Endothelial cell (in vitro differentiated cells): ENCODE results near the gene RAMP1. TPM values are rescaled to one million over a fixed set of nuclear protein-coding genes. Genes with fewer than 3 reads are reported as not detected.

Experiments used
- DNase-seq: peaks from one replicate; pipeline ENCODE4 v3.0.0; 2021; ENCODE audit warnings: low spot score
- H3K27ac Mint-ChIP-seq: one replicate; pipeline ENCODE4 v1.8.0; 2021; ENCODE audit warnings: mixed read lengths, inconsistent platforms; ENCODE audit not compliant: unreplicated experiment
- H3K27me3 Mint-ChIP-seq: one replicate; pipeline ENCODE4 v1.8.0; 2021; ENCODE audit warnings: mild to moderate bottlenecking, moderate library complexity, mixed read lengths, inconsistent platforms; ENCODE audit not compliant: unreplicated experiment
- H3K36me3 Mint-ChIP-seq: one replicate; pipeline ENCODE4 v1.8.0; 2021; ENCODE audit warnings: mild to moderate bottlenecking, low read depth, mixed read lengths, inconsistent platforms; ENCODE audit not compliant: unreplicated experiment
- H3K4me1 Mint-ChIP-seq: one replicate; pipeline ENCODE4 v1.8.0; 2021; ENCODE audit warnings: mild to moderate bottlenecking, mixed read lengths, inconsistent platforms; ENCODE audit not compliant: unreplicated experiment
- H3K4me3 Mint-ChIP-seq: one replicate; pipeline ENCODE4 v1.8.0; 2021; ENCODE audit warnings: mild to moderate bottlenecking, mixed read lengths, inconsistent platforms; ENCODE audit not compliant: unreplicated experiment
- H3K9me3 Mint-ChIP-seq: one replicate; pipeline ENCODE4 v1.8.0; 2021; ENCODE audit warnings: mixed read lengths, inconsistent platforms; ENCODE audit not compliant: unreplicated experiment
- total RNA-seq: library from RNA; stranded (reverse); fragmentation: NEBNext Ultra II Directional; extraction: Animal tissue kit (Norgen Biotek cat#: 25700); gene quantifications from one replicate; pipeline ENCODE4 v1.2.1, GENCODE V29; 2021; ENCODE audit not compliant: unreplicated experiment
- TF ChIP-seq, protein P1 (sequence below): fragments of 200-600 bp; sonication (generic); IDR thresholded peaks from one replicate; pipeline ENCODE4 v1.5.0; 2021; ENCODE audit warnings: antibody characterized with exemption; ENCODE audit not compliant: unreplicated experiment

RAMP1 gene
- total RNA-seq, 1 donor from 2014 or later = 2.2 TPM

DNA sequence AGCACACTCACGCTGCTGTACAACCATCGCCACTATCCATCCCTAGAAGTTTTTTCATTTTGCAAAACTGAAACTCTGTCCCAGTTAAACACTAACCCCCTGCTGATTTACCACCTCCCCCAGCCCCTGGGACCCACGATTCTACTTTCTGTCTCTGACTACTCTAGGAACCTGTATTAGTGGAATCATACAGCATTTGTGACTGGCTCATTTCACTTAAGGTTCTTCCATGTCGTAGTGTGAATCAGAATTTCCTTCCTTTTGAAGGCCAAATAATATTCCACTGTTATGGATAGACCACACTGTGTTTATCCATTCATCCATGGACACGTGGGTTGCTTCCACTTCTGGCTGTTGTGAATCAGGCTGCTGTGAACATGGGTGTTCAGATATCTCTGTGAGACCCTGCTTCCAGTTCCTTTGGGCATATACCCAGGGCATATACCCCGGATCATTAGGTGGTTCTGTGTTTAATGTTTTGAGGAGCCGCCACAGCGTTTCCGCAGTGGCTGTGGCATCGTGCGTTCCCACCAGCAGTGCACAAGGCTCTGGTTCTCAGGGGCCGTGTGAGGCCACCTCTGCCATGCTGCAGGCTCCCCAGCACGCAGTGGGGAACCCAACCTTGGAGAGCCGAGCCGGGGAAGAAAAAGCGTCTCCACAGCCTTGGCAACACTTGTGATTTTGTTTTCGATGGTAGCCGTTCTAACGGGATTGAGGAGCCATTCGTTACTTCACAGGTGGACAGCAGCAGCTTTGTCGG, 10.1 kb downstream of the RAMP1 start:
- H3K36me3 Mint-ChIP-seq = no peaks in the 10 kb centered on the region
- H3K4me1 Mint-ChIP-seq = peaks cover 12% of the 10 kb centered on the region
- no peaks in the 10 kb centered on the region for H3K9me3 Mint-ChIP-seq
- DNase-seq = no peak
- TF ChIP-seq, protein P1, sequence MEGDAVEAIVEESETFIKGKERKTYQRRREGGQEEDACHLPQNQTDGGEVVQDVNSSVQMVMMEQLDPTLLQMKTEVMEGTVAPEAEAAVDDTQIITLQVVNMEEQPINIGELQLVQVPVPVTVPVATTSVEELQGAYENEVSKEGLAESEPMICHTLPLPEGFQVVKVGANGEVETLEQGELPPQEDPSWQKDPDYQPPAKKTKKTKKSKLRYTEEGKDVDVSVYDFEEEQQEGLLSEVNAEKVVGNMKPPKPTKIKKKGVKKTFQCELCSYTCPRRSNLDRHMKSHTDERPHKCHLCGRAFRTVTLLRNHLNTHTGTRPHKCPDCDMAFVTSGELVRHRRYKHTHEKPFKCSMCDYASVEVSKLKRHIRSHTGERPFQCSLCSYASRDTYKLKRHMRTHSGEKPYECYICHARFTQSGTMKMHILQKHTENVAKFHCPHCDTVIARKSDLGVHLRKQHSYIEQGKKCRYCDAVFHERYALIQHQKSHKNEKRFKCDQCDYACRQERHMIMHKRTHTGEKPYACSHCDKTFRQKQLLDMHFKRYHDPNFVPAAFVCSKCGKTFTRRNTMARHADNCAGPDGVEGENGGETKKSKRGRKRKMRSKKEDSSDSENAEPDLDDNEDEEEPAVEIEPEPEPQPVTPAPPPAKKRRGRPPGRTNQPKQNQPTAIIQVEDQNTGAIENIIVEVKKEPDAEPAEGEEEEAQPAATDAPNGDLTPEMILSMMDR = no peak
- H3K27me3 Mint-ChIP-seq = peaks cover 10% of the 10 kb centered on the region
- H3K27ac Mint-ChIP-seq = no peak overlapping the region
- H3K4me3 Mint-ChIP-seq = no peak overlapping the region

DNA sequence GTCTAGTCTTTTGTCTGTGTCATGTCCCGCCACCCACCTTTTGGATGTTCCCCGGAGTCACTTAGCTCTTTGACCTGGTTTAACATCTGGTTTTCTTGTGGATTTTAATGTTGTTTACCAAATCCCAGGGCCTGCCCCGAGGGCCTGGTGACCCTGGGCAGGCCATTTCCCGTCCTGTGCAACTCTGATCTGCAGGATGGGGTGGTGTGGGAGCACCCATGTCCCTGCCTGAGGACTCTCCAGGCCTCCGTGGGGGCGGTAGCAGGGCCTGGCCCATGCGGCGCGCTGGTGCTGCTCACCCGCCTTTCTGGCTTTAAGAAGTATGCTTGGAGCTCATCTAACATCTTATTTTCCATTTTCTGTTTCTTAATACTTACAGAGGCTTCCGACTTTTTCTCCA, 10.7 kb downstream of the RAMP1 start:
- peak overlapping the region; percentile 16 for H3K4me3 Mint-ChIP-seq
- no peaks in the 10 kb centered on the region for H3K9me3 Mint-ChIP-seq
- peaks cover 12% of the 10 kb centered on the region for H3K4me1 Mint-ChIP-seq
- no peak for DNase-seq
- peaks cover 11% of the 10 kb centered on the region for H3K27me3 Mint-ChIP-seq
- H3K27ac Mint-ChIP-seq = peak overlapping the region; percentile 24
- H3K36me3 Mint-ChIP-seq = no peaks in the 10 kb centered on the region
- TF ChIP-seq, protein P1 = no peak

DNA sequence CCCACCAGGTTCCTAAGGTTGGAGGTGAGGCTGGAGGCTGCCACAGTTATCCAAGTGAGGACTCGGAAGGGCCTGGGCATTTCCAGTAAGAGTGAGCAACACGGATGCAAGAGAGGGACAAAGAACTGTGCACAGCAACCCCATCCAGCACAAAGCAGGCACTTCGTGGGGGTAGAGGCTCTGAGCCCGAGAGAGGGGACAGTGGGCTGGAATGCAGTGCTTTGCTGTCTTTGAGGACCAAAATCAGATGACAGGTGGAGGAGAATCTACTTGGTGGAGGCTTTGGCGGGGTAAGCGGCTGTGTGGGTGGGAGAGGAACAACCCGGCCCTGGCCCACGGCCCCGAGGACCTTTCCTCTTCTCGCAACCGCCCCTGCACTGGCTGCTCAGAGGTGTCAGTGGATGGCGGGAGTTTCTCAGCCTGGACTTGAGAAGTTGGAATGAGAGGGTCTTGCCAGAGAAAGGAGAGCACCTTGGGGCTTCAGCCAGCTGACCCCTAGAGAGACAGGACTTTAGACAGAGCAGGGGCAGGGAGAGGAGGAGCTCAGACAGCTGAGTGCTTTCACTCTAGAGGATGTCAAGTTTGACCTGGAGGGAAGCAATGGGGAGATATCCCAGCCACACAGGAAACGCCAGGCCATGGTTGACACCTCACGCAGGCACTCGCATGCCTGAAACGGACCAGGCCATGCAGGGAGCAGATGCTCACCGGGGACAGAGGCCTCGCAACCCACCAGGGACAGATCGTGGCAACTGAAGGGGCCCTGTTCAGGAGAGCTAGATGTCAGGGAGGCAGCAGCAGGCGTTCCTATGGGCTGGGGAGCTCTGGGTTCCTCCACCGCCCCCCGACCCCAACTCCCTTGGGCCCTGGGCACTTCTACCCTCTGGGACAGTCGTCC, 11.6 kb downstream of the RAMP1 start:
- TF ChIP-seq, protein P1 = no peak
- Mint-ChIP-seq H3K9me3 (no peaks in the 10 kb centered on the region), H3K27me3 (peaks cover 8% of the 10 kb centered on the region), H3K36me3 (no peaks in the 10 kb centered on the region), H3K4me1 (peaks cover 12% of the 10 kb centered on the region), H3K27ac (no peak overlapping the region), H3K4me3 (peak overlapping the region; percentile 16)
- no peak for DNase-seq

DNA sequence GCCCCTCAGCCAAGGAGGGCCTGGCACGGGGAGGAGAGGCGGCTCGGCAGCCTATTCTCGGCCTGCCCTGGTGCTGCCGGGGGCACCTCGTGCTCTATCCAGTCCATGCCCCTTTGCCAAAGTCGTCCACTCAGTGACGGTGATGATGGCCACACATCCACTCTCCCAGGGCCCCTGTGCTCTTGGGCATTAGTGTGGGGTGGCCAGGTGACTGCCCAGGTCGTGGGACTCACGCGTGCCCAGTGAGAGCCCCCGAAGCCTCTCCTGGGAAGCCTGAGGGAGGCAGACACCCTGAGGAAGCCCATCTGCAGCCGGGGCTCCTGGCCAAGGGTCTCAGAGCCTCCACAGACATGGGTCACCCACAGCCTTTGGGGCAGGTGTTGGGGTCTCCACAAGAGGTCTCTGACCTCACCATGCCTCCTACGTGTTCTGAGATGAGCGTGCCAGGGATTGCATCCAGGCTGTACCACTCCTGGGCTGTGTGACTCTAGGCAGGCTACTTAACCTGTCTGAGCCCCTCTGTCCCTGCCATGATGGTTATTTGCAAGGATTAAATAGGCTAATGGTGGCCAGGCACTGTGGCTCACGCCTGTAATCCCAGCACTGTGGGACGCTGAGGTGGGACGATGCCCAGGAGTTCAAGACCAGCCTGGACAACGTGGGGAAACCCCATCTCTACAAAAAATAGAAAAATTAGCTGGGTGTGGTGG, 12.9 kb downstream of the RAMP1 start:
- Mint-ChIP-seq H3K36me3 (no peaks in the 10 kb centered on the region), H3K9me3 (no peaks in the 10 kb centered on the region), H3K27me3 (peaks cover 8% of the 10 kb centered on the region), H3K4me1 (peaks cover 8% of the 10 kb centered on the region), H3K27ac (no peak overlapping the region), H3K4me3 (no peak overlapping the region)
- TF ChIP-seq, protein P1 = no peak
- DNase-seq = no peak
